A549 (cell line): ENCODE results near the gene IGSF23. TPM values are rescaled to one million over a fixed set of nuclear protein-coding genes. Genes with fewer than 3 reads are reported as not detected.

ENCODE experiments used
- ATAC-seq, 2 experiments: fragments of 200-7000 bp in 1 of 2; fragments of >200 bp in 1 of 2; cut with Nextera tagmentation in 1 of 2; cut with Tn5 transposase in 1 of 2; 3 replicates each; pipeline versions ENCODE4 v1.8.0 to v1.9.1; 2018 to 2020; ENCODE audit warnings: mild to moderate bottlenecking in 1 of 2, moderate library complexity in 1 of 2
- CTCF ChIA-PET: fragments of 300-600 bp; sonication (Branson Sonifier 250); formaldehyde crosslinking; extraction: SDS; loops from one replicate; lab custom pipeline; 2021; ENCODE audit warnings: antibody characterized with exemption, inconsistent platforms; lab: Yijun Ruan, JAX
- POLR2A ChIA-PET: fragments of 350-600 bp; formaldehyde crosslinking; extraction: SDS; loops from one replicate; lab custom pipeline; 2021; ENCODE audit warnings: antibody characterized with exemption, inconsistent platforms; lab: Yijun Ruan, JAX
- DNase-seq, 2 experiments: peaks; one replicate each; pipeline versions ENCODE4 v3.0.0 to v3.0.0-alpha.2; 2011 to 2016; ENCODE audit warnings: low read depth in 1 of 2, low spot score in 1 of 2
- FAIRE-seq: peaks from 2 replicates; lab custom pipeline; 2011; peaks lifted over from hg19 to GRCh38; lab: Jason Lieb, UNC
- H3K27ac ChIP-seq, 2 experiments: fragments of >200 bp; sonication (Bioruptor Twin); formaldehyde crosslinking; 3 replicates each; pipeline ENCODE4 v1.5.1; 2016 to 2017
- H3K4me1 ChIP-seq: fragments of >200 bp; sonication (Bioruptor Twin); formaldehyde crosslinking; 3 replicates; pipeline ENCODE4 v1.6.1; 2016
- H3K4me2 ChIP-seq: fragments of >200 bp; sonication (Bioruptor Twin); formaldehyde crosslinking; 3 replicates; pipeline ENCODE4 v1.6.1; 2016
- H3K4me3 ChIP-seq: fragments of >200 bp; sonication (Bioruptor Twin); formaldehyde crosslinking; 3 replicates; pipeline ENCODE4 v1.5.1; 2016
- H3K9me3 ChIP-seq: fragments of >200 bp; sonication (Bioruptor Twin); formaldehyde crosslinking; 3 replicates; pipeline ENCODE4 v1.6.1; 2016
- BCL3 ChIP-seq: fragments of >200 bp; sonication (Bioruptor Twin); formaldehyde crosslinking; IDR thresholded peaks from 3 replicates; pipeline ENCODE4 v1.6.1; 2016
- BHLHE40 ChIP-seq: IDR thresholded peaks from 2 replicates; pipeline ENCODE4 v1.6.1; 2012; ENCODE audit warnings: low read depth, low read length, inconsistent platforms
- CHD2 ChIP-seq: fragments of 150-350 bp; IDR thresholded peaks from 2 replicates; pipeline ENCODE4 v1.6.1; 2014; ENCODE audit warnings: low read length; ENCODE audit not compliant: partially characterized antibody
- CTCF ChIP-seq: fragments of >200 bp; sonication (Bioruptor Twin); formaldehyde crosslinking; IDR thresholded peaks from 3 replicates; pipeline ENCODE4 v1.5.1; 2016
- EP300 ChIP-seq, 2 experiments: fragments of >200 bp; sonication (Bioruptor Twin); formaldehyde crosslinking; IDR thresholded peaks; 2 replicates in 1 of 2; 3 replicates in 1 of 2; pipeline ENCODE4 v1.6.1; 2016 to 2017
- ESRRA ChIP-seq: fragments of 150-350 bp; IDR thresholded peaks from 2 replicates; pipeline ENCODE4 v1.6.1; 2014; ENCODE audit warnings: mild to moderate bottlenecking, low read length, borderline replicate concordance
- FOSB ChIP-seq: fragments of 250-450 bp; sonication (Bioruptor Pico); IDR thresholded peaks from 2 replicates; pipeline ENCODE4 v1.5.0; 2020; ENCODE audit warnings: mild to moderate bottlenecking, moderate library complexity
- HES2 ChIP-seq: fragments of >200 bp; sonication (Bioruptor Twin); formaldehyde crosslinking; IDR thresholded peaks from 2 replicates; pipeline ENCODE4 v1.6.1; 2016
- HEYL ChIP-seq: fragments of 250-450 bp; sonication (Bioruptor Pico); IDR thresholded peaks from 2 replicates; pipeline ENCODE4 v1.8.0; 2021; ENCODE audit warnings: mild to moderate bottlenecking, moderate library complexity
- HOXA7 ChIP-seq: fragments of 250-450 bp; sonication (Bioruptor Pico); IDR thresholded peaks from 2 replicates; pipeline ENCODE4 v1.5.0; 2020; ENCODE audit warnings: mild to moderate bottlenecking, moderate library complexity
- HOXB13 ChIP-seq: fragments of 250-450 bp; sonication (Bioruptor Pico); IDR thresholded peaks from 2 replicates; pipeline ENCODE4 v1.5.0; 2020; ENCODE audit warnings: low read depth, mild to moderate bottlenecking, moderate library complexity
- JUN ChIP-seq, 2 experiments: fragments of >200 bp; sonication (Bioruptor Twin); formaldehyde crosslinking; IDR thresholded peaks; 2 replicates in 1 of 2; 3 replicates in 1 of 2; pipeline ENCODE4 v1.6.1; 2016 to 2017
- JUNB ChIP-seq: fragments of >200 bp; sonication (Bioruptor Twin); formaldehyde crosslinking; IDR thresholded peaks from 2 replicates; pipeline ENCODE4 v1.6.1; 2016
- MAFK ChIP-seq: fragments of 450-650 bp; IDR thresholded peaks from 2 replicates; pipeline ENCODE4 v1.6.1; 2014; ENCODE audit not compliant: partially characterized antibody
- NR3C1 ChIP-seq: fragments of >200 bp; sonication (Bioruptor Twin); formaldehyde crosslinking; IDR thresholded peaks from 3 replicates; pipeline ENCODE4 v1.6.1; 2017
- PHF8 ChIP-seq: fragments of 200-600 bp; sonication (generic); IDR thresholded peaks from 2 replicates; pipeline ENCODE4 v1.6.1; 2016; ENCODE audit warnings: low read depth, mild to moderate bottlenecking, antibody characterized with exemption, moderate library complexity, borderline replicate concordance
- RAD21 ChIP-seq, 2 experiments: fragments of >200 bp in 1 of 2; sonication (Bioruptor Twin) in 1 of 2; formaldehyde crosslinking in 1 of 2; IDR thresholded peaks in 1 of 2; conservative IDR thresholded peaks in 1 of 2; 2 replicates in 1 of 2; 3 replicates in 1 of 2; pipeline ENCODE4 v1.6.1; 2012 to 2018; ENCODE audit warnings: inconsistent platforms in 1 of 2
- RARB ChIP-seq: fragments of 250-450 bp; sonication (Bioruptor Pico); IDR thresholded peaks from 2 replicates; pipeline ENCODE4 v1.8.0; 2021; ENCODE audit warnings: mild to moderate bottlenecking, moderate library complexity
- RCOR1 ChIP-seq: fragments of 150-350 bp; IDR thresholded peaks from 2 replicates; pipeline ENCODE4 v1.6.1; 2014; ENCODE audit warnings: antibody characterized with exemption, low read length, low read depth
- REST ChIP-seq: fragments of 200-600 bp; sonication (generic); IDR thresholded peaks from 2 replicates; pipeline ENCODE4 v1.6.1; 2016; ENCODE audit warnings: antibody characterized with exemption, mild to moderate bottlenecking, moderate library complexity
- RNF2 ChIP-seq: fragments of 200-600 bp; sonication (generic); IDR thresholded peaks from 2 replicates; pipeline ENCODE4 v1.6.1; 2016; ENCODE audit warnings: low read depth, mild to moderate bottlenecking, antibody characterized with exemption, moderate library complexity, borderline replicate concordance
- TP53 ChIP-seq: fragments of 250-450 bp; sonication (Bioruptor Pico); IDR thresholded peaks from 2 replicates; pipeline ENCODE4 v1.5.0; 2021; ENCODE audit warnings: mild to moderate bottlenecking, moderate library complexity
- USF2 ChIP-seq: fragments of 450-650 bp; IDR thresholded peaks from 2 replicates; pipeline ENCODE4 v1.6.1; 2014; ENCODE audit warnings: antibody characterized with exemption
- ZNF302 ChIP-seq: fragments of 250-450 bp; sonication (Bioruptor Pico); IDR thresholded peaks from 2 replicates; pipeline ENCODE4 v1.9.0; 2021; ENCODE audit warnings: inconsistent platforms, mild to moderate bottlenecking, moderate library complexity
- ZSCAN20 ChIP-seq: fragments of 250-450 bp; sonication (Bioruptor Pico); IDR thresholded peaks from 2 replicates; pipeline ENCODE4 v1.8.0; 2022; ENCODE audit warnings: mild to moderate bottlenecking, moderate library complexity
- WGBS: methylation state at CpG from one replicate; pipeline ENCODE4 v1.1.6; 2017; ENCODE audit errors: missing lambda C conversion rate; 5-methylcytosine and 5-hydroxymethylcytosine counted together
- polyA plus RNA-seq, 4 experiments: library from polyadenylated mRNA; depleted of rRNA in 3 of 4; stranded (reverse); fragments of >200 nt; fragmentation: RNase III in 1 of 4; extraction: RNeasy Plus Mini Kit Qiagen cat#74134 plus additional on column Dnase treatment in 1 of 4; gene quantifications; 2 replicates in 3 of 4; 3 replicates in 1 of 4; pipeline ENCODE4 v1.2.3, GENCODE V29; 2011 to 2017

Gene IGSF23
- polyA plus RNA-seq, 2 of the 4 experiments (the other 2 are of a cell fraction) = 0.14 to 0.35 TPM

- TF ChIP-seq CTCF (no peak), JUN (IDR thresholded peaks at IDR 0.05) (no peak; a peak in 1 of 5 replicates), RAD21 (conservative IDR thresholded peaks at IDR 0.05 in 1 of 2, IDR thresholded peaks at IDR 0.05 in 1 of 2) (no peak), BHLHE40 (no peak), HOXA7 (CRISPR knock-in tag) (no peak), ZNF302 (no peak)
Measured at GRCh38 chr19:44636439-44637389, 23.4 kb downstream of the IGSF23 start (continued).

GRCh38 chr19:44637390-44637764 is 24.0 kb downstream of the IGSF23 start:
- peak overlapping the region; percentile 29; the same call in 1 of the 3 replicates for H3K4me2 ChIP-seq
- no peak for ATAC-seq

GRCh38 chr19:44640518-44640917 is 27.2 kb downstream of the IGSF23 start:
- H3K4me2 ChIP-seq = peak overlapping the region; percentile 71
- DNase-seq (no peak), FAIRE-seq (no peak), ATAC-seq (no peak)
- no peaks in the 10 kb centered on the region for H3K9me3 ChIP-seq
- peak overlapping the region; percentile 84 to 97 for H3K27ac ChIP-seq
- CTCF ChIA-PET = interaction anchor here (0.6 to 6.1 kb wide), 16 partner anchors 9 to 127 kb away, joined by 3 to 40 read pairs (median 4); no protein-coding TSS in a partner anchor
- POLR2A ChIA-PET = interaction anchor here (1.0 kb wide), 1 partner anchor 13 kb away, joined by 3 read pairs; no protein-coding TSS in a partner anchor
- no peak overlapping the region for H3K4me3 ChIP-seq
- 78% methylated on average over 3 of the region's 3 CpGs for WGBS
- H3K4me1 ChIP-seq = peaks cover 75% of the 10 kb centered on the region
- peak; percentile 61; the same call in 1 of the 2 replicates for TF ChIP-seq REST
- TF ChIP-seq USF2 = no peak
- no peak for TF ChIP-seq RCOR1
- TF ChIP-seq, all 56 proteins: peak for 1

More at GRCh38 chr19:44637390-44637764, 24.0 kb downstream of the IGSF23 start:
- CTCF ChIA-PET = interaction anchor here (1.4 to 3.2 kb wide), 4 partner anchors 17 to 60 kb away, joined by 3 to 15 read pairs (median 10); no protein-coding TSS in a partner anchor
- peaks cover 69% of the 10 kb centered on the region for H3K4me1 ChIP-seq
- peaks cover 4% of the 10 kb centered on the region; the same call in 1 of the 3 replicates for H3K9me3 ChIP-seq
- H3K27ac ChIP-seq = peak overlapping the region; percentile 84 to 97
- 90% methylated on average over 5 of the region's 5 CpGs for WGBS
- FAIRE-seq (no peak), DNase-seq (no peak)
- H3K4me3 ChIP-seq = no peak overlapping the region
- TF ChIP-seq JUNB = no peak
- no peak for TF ChIP-seq CHD2
- no peak for TF ChIP-seq HOXB13 (CRISPR knock-in tag)
- no peak for TF ChIP-seq BHLHE40
- no peak for TF ChIP-seq ZSCAN20 (CRISPR knock-in tag)
- TF ChIP-seq MAFK = no peak
- no peak for TF ChIP-seq HOXA7 (CRISPR knock-in tag)
- TF ChIP-seq RARB (CRISPR knock-in tag) = no peak
- no peak for TF ChIP-seq HEYL
- no peak for TF ChIP-seq NR3C1
- no peak for TF ChIP-seq FOSB (CRISPR knock-in tag)
- no peak for TF ChIP-seq ESRRA
- TF ChIP-seq BCL3 = no peak
- TF ChIP-seq TP53 (CRISPR knock-in tag) = no peak
- no peak for TF ChIP-seq JUN (IDR thresholded peaks at IDR 0.05)
- no peak for TF ChIP-seq RNF2
- no peak for TF ChIP-seq HES2
- no peak for TF ChIP-seq RCOR1
- TF ChIP-seq EP300 (IDR thresholded peaks at IDR 0.05) = no peak
- TF ChIP-seq PHF8 = no peak
- POLR2A ChIA-PET = no interaction called here
